Measurements from ENCODE around the gene CYP2R1.

CYP2R1 gene

DNA sequence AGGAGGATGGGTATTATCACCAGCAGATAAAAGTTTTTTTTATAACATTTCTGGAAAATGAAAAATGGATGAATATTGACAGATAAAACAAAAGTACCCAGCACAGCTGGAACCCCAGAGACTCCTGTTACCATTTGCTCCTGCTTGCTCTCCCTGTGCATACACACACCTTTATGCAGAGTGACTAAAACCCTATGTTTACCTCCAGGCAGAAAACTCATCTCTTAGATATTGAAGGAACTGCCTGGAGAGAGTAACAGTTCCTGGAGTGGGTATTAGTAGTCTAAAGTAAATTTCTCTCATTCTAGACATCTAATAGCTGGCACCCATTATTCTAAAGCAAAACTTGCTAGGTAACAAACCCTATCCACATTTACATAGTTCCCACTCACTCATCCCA is 38.0 kb downstream of the CYP2R1 start:
- Histone ChIP-seq H3K36me3 (ENCODE audit: insufficient read depth, low read length) (no peaks in the 10 kb centered on the region), H3K9me3 (ENCODE audit: insufficient read depth, low read length, severe bottlenecking) (no peaks in the 10 kb centered on the region), H3K27me3 (ENCODE audit: insufficient read depth, low read length, poor library complexity) (no peaks in the 10 kb centered on the region), H4K20me1 (ENCODE audit: insufficient read depth, low read length) (no peaks in the 10 kb centered on the region), H3K4me2 (ENCODE audit: insufficient read depth, low read length) (no peak overlapping the region), H3K4me3 (ENCODE audit: low read depth in 1 of 2, low read length in 2 of 2) (no peak overlapping the region), H3K4me1 (ENCODE audit: insufficient read depth, low read length) (peaks cover 4% of the 10 kb centered on the region; the same call in 1 of the 2 replicates), H3K79me2 (ENCODE audit: insufficient read depth, low read length) (no peaks in the 10 kb centered on the region), H3K27ac (ENCODE audit: low read length) (no peak overlapping the region), H2AFZ (ENCODE audit: low read depth, low read length) (no peak overlapping the region), H3K9ac (ENCODE audit: low read depth, low read length) (no peak overlapping the region)
- ATAC-seq (ENCODE audit: insufficient read depth, low read depth) (no peak), DNase-seq (no peak)
- TF ChIP-seq EZH2 (IDR thresholded peaks at IDR 0.05; ENCODE audit: borderline replicate concordance, low read depth, low read length, severe bottlenecking) = no peak
- TF ChIP-seq CTCF (IDR thresholded peaks at IDR 0.05; ENCODE audit: borderline replicate concordance, extremely low read depth, low read length, poor library complexity, severe bottlenecking) = no peak

GRCh38 chr11:14852571-14853177 is 39.4 kb downstream of the CYP2R1 start:
- no peak overlapping the region for H3K4me3 ChIP-seq (ENCODE audit: low read depth in 1 of 2, low read length in 2 of 2)
- ATAC-seq (ENCODE audit: insufficient read depth, low read depth) (peak; percentile 77), DNase-seq (peak; percentile 55)
- no peak overlapping the region for H2AFZ ChIP-seq (ENCODE audit: low read depth, low read length)
- no peaks in the 10 kb centered on the region for H3K27me3 ChIP-seq (ENCODE audit: insufficient read depth, low read length, poor library complexity)
- H3K27ac ChIP-seq (ENCODE audit: low read length) = 0 out of 2 replicates have a peak overlapping the region, but pooled peaks have one; percentile 41
- no peak for TF ChIP-seq EZH2 (IDR thresholded peaks at IDR 0.05; ENCODE audit: borderline replicate concordance, low read depth, low read length, severe bottlenecking)
- no peak for TF ChIP-seq CTCF (IDR thresholded peaks at IDR 0.05; ENCODE audit: borderline replicate concordance, extremely low read depth, low read length, poor library complexity, severe bottlenecking)
- no peaks in the 10 kb centered on the region for H4K20me1 ChIP-seq (ENCODE audit: insufficient read depth, low read length)
- H3K9me3 ChIP-seq (ENCODE audit: insufficient read depth, low read length, severe bottlenecking) = no peaks in the 10 kb centered on the region
- H3K9ac ChIP-seq (ENCODE audit: low read depth, low read length) = no peak overlapping the region
- H3K36me3 ChIP-seq (ENCODE audit: insufficient read depth, low read length) = no peaks in the 10 kb centered on the region
- H3K4me2 ChIP-seq (ENCODE audit: insufficient read depth, low read length) = no peak overlapping the region
- H3K4me1 ChIP-seq (ENCODE audit: insufficient read depth, low read length) = peaks cover 4% of the 10 kb centered on the region; the same call in 1 of the 2 replicates
- no peaks in the 10 kb centered on the region for H3K79me2 ChIP-seq (ENCODE audit: insufficient read depth, low read length)

GRCh38 chr11:14842002-14842401 is 50.0 kb downstream of the CYP2R1 start:
- DNase-seq = no peak
- no peak overlapping the region for H3K4me3 ChIP-seq (ENCODE audit: low read depth in 1 of 2, low read length in 2 of 2)
- no peaks in the 10 kb centered on the region for H3K79me2 ChIP-seq (ENCODE audit: insufficient read depth, low read length)
- no peaks in the 10 kb centered on the region for H3K9me3 ChIP-seq (ENCODE audit: insufficient read depth, low read length, severe bottlenecking)
- H3K27me3 ChIP-seq (ENCODE audit: insufficient read depth, low read length, poor library complexity) = no peaks in the 10 kb centered on the region
- no peak overlapping the region for H3K9ac ChIP-seq (ENCODE audit: low read depth, low read length)
- TF ChIP-seq EZH2 (IDR thresholded peaks at IDR 0.05; ENCODE audit: borderline replicate concordance, low read depth, low read length, severe bottlenecking) (no peak), CTCF (IDR thresholded peaks at IDR 0.05; ENCODE audit: borderline replicate concordance, extremely low read depth, low read length, poor library complexity, severe bottlenecking) (no peak)
- no peak for ATAC-seq (ENCODE audit: insufficient read depth, low read depth)
- no peaks in the 10 kb centered on the region for H4K20me1 ChIP-seq (ENCODE audit: insufficient read depth, low read length)
- no peak overlapping the region for H2AFZ ChIP-seq (ENCODE audit: low read depth, low read length)
- peaks cover 20% of the 10 kb centered on the region; the same call in 1 of the 2 replicates for H3K36me3 ChIP-seq (ENCODE audit: insufficient read depth, low read length)
- no peaks in the 10 kb centered on the region for H3K4me1 ChIP-seq (ENCODE audit: insufficient read depth, low read length)
- H3K27ac ChIP-seq (ENCODE audit: low read length) = no peak overlapping the region
- H3K4me2 ChIP-seq (ENCODE audit: insufficient read depth, low read length) = no peak overlapping the region
